Putamen (tissue), 1 donor: ENCODE data around the gene RAP1A.

Experiments used
- DNase-seq: peaks from one replicate; pipeline ENCODE4 v3.0.0-alpha.2; 2016; ENCODE audit warnings: low spot score

The RAP1A gene

DNA sequence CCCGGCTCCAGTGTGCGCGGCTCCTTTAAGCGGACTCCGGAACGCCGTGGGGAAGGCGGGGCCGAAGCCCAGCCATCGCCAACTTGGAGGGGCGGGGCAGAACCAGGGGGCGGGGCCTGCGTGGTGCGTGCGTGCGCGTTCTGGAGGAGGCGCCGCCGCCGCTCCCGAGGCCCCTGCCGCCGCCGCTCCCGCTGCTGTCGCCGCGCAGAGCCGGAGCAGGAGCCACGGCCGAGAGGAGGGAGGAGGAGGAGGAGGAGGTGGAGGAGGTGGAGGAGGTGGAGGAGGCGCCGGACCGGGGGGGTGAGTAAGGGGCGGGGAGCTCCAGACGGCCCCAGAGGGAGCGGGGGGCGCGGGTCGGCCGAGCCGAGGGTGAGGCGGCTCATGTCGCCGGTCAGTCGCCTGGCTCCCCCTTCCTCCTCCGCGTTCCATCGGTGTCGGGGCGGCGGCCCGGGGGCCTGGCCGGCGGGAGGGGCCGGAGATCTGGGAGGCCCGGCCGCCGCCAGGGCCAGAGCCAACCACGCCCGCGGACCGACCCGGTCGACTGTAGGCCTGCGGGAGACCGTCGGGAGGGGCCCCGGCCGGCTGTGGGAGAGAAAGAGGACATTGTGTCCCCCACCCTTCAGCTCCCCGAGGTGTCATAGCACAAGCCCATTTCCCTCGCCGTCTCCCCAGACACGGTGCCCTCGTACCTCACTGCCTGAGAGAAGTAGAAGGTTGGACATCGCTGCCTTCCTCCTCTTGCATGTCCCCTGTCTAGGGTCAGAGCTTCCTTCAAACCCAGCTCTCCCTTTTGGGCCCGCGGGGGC, at the start of gene RAP1A:
Gene RAP1A, plus strand, starts transcription at position 155 of the 806 bp plus-strand sequence. CDS start 71,572 bp downstream, outside the sequence.
- DNase-seq = peak; percentile 94

DNA sequence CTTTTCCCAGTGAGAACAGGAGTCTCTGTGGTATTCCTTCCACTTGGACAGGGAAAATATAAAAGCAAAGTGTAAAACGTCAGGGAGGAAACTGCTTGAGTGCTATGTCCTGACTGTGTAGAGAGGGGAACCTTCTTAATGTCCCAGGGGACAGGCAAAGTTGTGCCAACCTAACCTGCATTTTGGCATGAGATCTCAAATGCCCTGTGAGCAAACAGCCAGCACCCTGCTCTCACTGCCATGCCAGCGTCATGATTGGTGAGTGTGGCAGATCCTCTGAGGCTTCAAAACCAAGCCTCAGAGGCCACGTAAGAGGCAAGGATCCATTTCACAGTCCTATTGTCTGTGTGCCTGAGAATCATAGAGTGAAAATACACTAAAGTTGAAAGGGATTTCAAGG, 49.7 kb upstream of the RAP1A start:
- no peak for DNase-seq

DNA sequence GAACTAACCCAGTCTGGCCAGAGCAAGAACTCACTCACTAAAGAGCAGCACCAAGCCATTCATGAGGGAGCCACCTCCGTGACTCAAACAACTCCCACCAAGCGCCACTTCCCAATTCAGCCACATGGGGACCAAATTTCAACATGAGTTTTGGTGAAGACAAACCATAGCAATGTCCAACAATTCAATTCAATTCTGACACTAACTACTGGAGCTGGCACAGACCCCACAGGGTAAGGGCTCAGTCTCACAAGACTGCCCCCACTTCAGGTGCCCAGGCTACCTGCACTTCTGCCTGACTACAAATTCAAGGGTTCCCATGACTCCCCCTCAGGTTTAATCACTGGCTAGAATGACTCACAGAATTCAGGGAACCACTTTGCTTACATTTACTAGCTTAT, 48.8 kb upstream of the RAP1A start:
- no peak for DNase-seq

DNA sequence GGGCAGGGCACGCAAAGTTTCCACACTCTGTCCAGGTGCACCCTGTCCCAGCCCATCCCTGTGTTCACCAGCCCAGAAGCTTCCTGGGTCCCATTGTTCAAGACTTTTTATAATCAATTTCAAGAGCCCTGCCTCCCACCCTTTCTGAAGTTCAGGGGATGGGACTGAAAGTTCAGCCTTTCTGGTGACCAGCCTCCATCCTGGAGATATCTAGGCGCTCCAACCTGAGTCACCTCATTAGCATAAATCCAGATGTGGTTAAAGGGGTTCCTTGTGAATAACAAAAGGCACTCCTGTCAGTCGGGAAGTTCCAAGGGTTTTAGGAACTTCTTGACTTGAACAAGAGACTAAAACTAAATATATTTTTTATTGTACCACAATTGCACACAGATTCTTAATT, 48.4 kb upstream of the RAP1A start:
- no peak for DNase-seq

DNA sequence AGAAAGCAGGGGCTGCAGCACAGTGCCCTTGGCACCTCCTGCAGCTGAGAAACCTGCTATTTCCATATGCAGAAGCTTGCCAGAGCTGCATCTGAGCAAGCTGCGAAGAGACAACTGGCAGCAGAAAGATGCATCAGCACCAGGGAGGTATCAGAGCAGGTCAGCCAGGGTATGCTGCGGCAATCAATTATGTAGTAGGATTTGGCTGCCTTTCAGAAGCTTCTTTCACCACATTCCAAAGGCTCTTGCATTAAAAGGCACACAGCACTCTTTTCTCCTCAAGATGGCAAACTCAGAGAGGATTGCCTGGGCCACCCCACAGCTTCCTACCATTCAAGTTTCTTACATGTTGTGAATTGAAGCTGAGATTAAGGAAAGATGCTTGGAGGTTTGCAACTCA, 47.6 kb upstream of the RAP1A start:
- no peak for DNase-seq

DNA sequence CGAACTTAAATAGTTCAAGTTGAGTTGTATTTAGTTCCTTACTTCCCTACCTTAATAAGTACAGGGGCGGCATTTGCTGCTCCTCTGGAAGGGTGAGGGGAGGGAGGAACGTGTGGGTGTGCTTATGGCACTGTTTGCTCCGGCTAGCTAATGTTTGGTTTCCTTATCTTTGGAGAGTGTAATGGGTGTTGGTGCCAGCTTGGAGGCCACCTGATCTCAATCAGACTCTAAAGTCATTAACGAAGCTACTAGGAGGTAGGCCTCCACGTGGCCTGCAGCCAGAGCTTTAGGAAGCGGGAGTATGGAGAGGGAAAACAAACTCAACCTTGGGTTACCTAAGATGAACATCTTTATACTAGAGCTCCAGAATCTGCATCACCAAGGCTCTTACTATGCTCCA, 43.0 kb upstream of the RAP1A start:
- DNase-seq = no peak

DNA sequence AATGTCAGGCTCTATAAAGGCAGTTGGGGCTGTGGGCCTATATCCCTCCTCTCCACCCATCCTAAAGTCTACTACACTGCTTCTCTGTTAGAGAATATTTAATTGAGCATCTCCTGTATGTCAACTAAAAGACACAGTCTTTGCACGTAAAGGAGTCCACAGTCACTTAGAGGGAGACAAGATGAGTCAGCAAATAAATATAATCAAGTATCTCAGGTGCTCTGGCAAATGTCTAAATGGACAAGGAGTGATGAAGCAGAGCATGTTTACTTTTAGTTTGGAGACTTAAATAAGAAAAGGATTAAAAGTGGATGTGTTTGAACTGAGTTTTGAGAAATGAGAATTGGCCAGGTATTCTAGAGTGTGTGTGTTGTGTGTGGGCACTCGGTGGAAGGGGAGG, 41.8 kb upstream of the RAP1A start:
- DNase-seq = no peak

DNA sequence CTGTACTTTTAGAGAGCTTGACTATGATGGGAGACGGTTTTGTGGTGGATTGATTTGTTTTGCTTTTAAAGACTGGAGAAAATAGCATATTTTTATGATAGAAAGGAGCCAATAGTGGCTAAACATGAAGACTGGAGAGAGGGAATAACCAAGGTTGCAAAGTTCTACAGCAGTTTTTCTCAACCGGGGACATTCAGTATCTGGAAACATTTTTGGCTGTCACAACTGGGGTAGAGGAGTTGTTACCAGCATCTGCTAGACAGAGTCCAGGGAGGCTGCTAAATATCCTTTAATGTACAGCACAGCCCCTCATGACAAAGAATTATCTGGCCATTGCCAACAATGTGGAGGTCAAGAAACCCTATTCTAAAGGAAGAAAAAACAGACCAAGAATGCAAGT, 38.4 kb upstream of the RAP1A start:
- no peak for DNase-seq

DNA sequence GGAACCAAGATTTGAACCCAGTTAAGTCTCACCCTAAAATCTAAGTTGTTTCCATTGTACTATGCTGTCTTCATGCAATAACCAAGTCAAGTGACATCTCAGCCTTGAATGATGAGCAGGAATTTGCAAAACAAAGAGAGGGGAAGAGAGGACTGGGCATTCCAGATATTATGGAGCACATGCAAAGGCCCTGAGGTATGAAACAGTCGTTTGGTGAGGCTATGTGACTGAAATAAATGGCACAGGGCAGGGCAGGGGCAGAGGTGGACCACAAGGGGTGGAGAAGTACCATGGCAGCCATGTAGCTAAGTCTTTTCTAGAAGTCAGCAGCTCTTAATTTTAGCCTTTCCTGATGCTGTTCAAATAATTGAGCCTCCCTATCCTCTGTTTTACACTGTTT, 37.6 kb upstream of the RAP1A start:
- no peak for DNase-seq

DNA sequence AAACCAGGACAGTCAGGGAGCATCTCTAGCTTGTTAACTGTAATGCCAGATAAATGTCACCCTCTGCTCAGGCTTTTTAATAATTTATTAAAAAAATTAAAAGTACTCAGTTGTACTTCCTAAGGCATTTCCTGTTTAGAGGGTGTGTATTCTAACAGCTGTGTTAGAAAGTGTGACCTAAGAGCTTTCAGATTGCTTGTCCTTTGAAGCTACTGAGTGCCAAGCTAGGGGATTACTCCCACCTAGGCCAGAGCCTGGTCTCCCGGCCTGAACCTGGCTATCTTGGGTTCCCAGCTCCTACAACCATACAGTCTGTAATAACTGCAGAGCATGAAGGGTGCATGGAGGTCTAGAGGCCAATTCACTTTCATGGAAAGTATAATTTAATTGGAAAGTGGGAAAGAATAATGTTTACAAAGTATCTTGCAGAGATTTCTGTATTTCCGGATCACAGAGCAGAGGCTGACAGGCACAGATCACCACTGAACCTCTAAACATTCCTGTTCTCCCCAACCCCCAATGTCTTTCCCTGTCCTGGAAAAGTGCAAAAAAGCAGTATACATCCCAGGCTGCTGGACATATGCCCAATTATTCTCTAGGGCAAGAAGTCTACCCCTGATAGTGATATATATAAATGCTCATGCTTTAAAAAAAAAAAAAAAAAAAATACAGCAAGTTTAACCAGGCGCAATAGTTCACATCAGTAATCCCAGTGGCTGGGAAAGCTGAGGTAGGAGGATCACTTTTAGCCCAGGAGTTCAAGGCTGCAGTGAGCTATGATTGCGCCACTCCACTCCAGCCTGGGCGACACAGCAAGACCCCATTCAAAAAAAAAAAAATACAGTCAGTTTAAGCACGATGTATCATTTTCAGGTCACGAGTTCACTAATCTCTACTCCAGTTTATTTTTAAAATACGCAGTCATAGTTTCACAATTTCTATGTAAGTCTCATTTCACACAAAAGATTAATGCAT, 36.7 kb upstream of the RAP1A start:
- DNase-seq = no peak

DNA sequence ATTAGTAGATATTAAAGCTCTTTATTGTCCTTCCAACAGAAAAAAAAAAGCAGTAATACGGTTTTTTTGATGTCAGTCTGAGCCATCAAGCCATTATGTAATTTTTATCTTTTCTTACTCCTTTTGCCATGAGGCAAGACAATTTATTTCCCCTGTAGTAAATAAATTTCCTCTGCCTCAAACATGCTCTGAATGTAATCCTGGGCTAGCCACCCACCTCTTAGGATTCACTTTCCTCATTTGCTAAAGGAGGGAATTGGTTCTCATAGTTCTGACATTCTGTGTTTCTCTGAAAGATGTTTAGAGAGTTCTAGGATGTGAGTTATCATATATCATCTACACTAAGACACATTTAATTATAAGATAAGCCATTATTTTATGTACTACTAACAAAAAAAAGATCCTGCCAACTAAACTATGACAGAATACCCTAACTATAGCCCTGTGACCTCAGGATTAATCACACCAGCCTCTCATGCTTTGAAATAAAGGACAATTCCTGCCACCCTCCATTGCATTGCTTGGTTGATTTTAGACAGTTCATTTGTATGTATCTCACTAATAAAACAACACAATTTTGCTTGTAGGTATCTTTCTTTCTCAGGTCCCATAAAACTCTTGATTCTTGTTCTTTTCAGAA, 34.0 kb upstream of the RAP1A start:
- no peak for DNase-seq

DNA sequence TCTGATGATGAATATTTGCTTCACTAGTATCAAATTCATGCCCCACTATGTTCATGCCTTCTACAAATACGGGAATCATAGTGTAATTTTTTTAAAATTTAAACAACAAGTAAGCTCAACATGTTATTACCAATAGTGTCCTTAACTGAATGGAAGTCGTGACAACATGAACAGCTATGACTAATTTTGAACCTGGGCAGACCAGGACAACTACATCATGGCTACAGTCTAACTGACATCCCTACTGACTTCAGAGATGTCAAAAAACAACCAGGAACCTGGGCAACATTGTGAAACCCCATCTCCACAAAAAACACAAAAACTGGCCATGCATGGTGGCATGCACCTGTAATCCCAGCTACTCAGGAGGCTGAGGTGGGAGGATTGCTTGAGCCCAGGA, 33.5 kb upstream of the RAP1A start:
- no peak for DNase-seq

DNA sequence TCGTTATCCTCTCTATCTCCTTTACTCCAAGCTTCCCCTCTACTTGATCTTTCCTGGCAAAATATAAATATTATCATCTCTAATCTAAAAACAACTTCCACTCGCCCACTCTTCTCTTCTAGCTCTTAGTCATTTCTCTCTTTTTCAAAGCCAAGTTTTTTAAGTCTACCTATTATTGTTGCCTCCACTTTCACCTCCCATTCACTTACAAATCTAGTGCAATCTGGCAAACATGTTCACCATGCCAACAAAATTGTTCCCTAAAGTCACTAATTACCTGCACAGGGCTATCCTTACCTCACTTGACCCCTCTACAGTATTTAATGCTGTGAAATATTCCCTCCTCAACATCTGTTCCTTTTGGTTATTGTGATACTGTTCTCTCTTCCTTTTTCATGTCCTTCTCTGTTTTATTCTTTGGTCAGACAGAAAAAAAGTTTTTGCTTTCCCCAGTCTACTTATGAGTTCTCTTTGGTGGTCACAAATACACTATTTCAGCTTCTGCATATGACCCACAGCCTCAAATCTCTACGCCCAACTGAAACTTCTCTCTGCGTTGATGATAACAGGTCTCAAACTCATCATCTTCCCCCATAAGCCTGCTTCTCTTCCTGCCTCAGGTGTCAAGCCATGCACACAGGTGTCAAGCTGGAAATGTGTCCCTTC, 31.9 kb upstream of the RAP1A start:
- no peak for DNase-seq

DNA sequence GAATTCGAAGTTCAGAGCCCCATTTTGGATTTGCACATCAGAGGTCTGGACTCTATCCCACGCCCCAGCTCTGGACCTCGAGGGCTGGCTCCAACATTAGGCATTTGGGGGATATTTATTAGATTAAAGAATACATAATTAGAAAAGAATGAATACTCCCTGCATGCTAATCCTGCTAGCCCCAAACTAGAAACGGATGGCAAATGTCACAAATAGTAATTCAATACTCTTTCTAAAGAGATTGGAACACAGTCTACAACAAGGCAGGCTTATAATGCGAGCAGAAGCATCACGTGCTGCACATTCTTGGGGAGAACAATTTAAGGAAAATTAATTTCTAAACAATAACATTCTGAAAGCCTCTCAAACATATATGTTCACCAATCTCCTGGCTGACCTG, 27.7 kb upstream of the RAP1A start:
- DNase-seq = no peak

DNA sequence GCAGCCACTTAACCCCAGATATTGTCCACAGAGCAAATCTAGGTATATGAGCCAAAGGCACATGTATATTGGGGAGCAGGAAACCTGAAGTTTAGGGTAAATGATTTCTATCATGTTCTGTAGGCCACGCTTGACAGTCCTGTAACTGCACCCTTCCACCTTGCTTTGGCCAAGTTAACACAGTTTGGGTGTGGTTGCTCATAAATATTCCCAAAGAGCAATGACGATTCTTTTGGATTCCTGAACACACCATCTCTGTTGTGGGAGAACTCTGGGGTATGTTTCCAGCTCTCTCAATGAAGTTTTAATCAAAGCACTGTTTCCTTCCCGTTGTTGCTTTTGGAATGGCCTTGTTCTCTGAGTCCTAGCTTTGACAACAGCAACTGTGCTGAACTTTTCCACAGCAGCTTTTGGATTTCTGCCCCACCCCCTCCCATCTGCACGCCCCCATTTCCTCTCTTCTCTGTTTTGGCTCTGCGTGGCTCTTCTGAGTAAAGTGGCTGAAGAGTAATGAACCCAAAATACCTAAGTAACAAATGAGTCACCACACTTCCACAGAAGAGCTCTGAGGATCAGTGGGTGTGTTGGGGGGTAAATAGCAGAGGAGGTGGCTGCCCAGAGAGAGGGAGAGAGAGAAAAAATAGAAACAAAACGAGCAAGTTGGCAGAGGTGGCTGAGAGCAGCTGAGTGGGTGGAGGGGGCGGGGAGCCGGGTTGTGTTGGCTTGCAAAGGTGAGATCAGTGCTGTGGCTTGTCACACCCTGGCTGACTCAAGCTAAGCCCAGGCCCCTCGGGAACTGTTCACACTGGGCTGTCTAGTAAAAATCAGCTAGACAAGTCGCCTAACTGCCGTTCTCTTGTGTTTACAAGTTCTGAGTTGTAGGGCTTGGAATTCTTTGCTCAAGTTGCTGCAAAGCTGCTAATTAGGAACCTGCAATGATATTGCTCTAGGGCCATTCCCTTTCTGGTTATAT, 26.9 kb upstream of the RAP1A start:
- peak; percentile 29 for DNase-seq

DNA sequence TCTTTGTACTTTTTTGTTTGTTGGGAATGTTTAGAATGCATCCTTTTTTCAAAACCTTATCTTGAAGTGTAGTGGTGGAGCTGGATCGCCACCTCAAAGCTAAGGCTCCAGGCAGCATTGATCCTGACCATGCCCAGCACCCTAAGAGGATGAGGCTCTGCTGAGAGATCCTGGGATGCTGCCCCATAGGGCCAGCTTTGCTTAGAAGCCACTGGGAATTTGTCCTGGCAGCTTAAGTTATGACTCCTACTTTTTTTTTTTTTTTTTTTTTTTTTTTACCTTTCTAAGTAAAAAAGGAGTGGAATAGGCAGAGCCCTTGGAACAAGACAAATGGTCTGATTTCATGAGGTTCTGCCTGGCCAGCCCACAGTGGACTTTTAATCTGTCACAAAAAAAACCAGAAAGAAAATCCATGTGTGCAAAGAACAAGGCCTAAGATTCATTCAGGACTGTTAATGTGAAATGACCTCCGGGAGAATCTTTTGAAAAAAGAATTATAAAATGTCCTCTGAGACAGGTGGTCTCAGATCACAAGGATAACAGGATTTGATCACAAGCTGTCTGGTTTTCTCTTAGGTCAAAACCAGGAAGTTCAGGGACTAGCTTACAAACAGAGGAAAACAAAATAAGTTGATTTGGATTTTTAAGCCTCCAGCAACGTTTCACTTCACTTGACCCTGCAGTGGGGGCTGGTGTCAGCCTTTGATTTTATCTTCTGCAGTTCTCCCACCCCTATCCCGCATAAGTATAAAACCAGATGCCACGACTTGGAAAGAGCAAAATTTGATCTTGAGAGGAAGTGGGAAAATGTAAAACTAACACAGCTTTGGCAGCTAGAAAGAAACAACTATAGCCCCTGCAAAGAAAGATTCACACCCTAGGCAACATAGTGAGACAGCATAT, 25.9 kb upstream of the RAP1A start:
- no peak for DNase-seq

DNA sequence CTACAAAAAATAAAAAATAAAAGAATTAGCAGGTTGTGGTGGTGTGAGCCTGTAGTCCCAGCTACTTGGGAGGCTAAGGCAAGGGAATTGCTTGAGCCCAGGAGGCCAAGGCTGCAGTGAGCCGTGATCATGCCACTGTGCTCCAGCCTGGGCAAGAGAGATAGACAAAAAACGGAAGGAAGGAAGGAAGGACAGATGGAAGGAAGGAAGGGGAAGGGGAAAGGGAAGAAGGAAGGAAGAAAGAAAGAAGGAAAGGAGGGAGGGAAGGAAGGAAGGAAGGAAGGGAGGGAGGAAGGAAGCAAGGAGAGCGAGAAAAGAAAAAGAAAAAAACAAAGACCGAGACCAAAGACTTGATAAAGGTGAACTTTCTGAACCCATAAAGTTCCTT, 25.3 kb upstream of the RAP1A start:
- DNase-seq = no peak

DNA sequence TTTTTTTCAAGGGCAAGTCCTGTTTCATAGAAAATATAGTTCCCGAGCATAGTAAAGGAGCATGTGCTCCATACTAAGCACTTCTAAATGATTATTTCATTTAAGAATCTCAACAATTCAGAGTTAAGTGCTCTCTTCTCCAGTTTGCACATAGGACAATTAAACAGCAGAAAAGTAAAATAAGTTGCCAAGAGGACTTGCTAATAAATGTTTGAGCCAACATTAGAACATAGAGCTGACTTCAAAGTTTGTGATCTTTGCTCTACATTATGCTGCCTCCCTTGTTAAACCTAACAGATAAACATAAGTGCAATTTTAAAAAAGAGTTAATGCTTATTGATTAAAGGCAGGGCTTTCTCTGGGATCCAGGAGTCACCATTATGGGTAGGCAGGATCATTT, 23.8 kb upstream of the RAP1A start:
- DNase-seq = no peak

DNA sequence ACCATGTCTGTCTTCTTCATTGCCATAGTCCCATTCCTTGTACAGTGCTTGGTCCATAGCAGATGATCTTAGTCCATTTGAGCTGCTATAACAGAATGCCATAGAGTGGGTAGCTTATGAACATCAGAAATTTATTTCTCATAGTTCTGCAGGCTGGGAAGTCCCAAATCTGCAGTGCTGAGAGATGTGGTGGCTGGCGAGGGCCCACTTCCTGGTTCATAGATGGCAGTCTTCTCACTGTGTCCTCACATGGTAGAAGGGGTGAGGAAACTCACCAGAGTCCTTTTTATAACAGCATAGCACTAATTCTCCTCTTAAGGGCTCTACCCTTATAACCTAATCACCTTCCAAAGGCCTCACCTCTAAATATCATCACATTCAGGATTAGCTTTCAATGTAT, 23.1 kb upstream of the RAP1A start:
- no peak for DNase-seq

DNA sequence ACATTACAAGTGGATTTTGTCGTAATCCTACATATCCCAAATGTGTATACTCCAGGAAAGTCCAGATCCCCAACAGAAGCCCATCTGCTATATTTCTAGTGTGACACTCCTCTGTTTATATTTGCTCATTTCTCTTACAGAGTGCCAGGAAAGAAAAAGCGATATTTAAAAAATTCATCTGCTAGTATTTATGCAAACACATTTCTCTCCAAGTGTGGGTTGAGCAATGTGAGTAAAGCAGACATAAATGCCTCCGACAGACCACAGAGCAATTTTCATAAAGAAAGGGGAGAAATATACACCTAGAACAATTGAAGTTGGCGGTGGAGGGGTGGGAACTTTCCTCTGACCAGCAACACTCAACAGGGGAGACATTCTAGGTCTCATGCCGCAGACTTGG, 22.2 kb upstream of the RAP1A start:
- DNase-seq = no peak
